Activated naive CD8-positive, alpha-beta T cell treated with anti-CD3 and anti-CD28 coated beads, Interleukin-2, amount 10 ng/mL, durations not matched to agents 7 days and 5 days (primary cell): ENCODE results near the gene NR2F1. TPM values are rescaled to one million over a fixed set of nuclear protein-coding genes. Genes with fewer than 3 reads are reported as not detected.

Source experiments
- ATAC-seq: fragments of 150-1000 bp; cut with Tn5 transposase; one replicate; pipeline ENCODE4 v1.10.0; 2021; ENCODE audit warnings: low read depth, moderate library complexity
- POLR2A ChIA-PET: fragments of 350-600 bp; sonication (Branson Sonifier 250); formaldehyde crosslinking; loops from one replicate; lab custom pipeline; 2021; ENCODE audit warnings: antibody characterized with exemption; lab: Charles Lee
- DNase-seq: peaks from one replicate; pipeline ENCODE4 v3.0.0; 2021
- H3K27ac Mint-ChIP-seq: one replicate; pipeline ENCODE4 v1.8.0; 2022; ENCODE audit warnings: mild to moderate bottlenecking, mixed read lengths
- H3K27me3 Mint-ChIP-seq: one replicate; pipeline ENCODE4 v1.8.0; 2022; ENCODE audit warnings: mild to moderate bottlenecking, moderate library complexity, mixed read lengths
- H3K36me3 Mint-ChIP-seq: one replicate; pipeline ENCODE4 v1.8.0; 2021; ENCODE audit warnings: mild to moderate bottlenecking, mixed read lengths
- H3K4me1 Mint-ChIP-seq: one replicate; pipeline ENCODE4 v1.8.0; 2021; ENCODE audit warnings: mixed read lengths
- H3K4me3 Mint-ChIP-seq: one replicate; pipeline ENCODE4 v1.8.0; 2022; ENCODE audit warnings: mild to moderate bottlenecking, moderate library complexity, mixed read lengths
- H3K9me3 Mint-ChIP-seq: one replicate; pipeline ENCODE4 v1.8.0; 2021; ENCODE audit warnings: mixed read lengths
- total RNA-seq, 2 experiments: library from RNA; stranded (reverse); gene quantifications; one replicate each; pipeline ENCODE4 v1.2.3, GENCODE V29; 2021

Gene NR2F1
- total RNA-seq, 2 experiments from 2014 or later, result not detected

DNA sequence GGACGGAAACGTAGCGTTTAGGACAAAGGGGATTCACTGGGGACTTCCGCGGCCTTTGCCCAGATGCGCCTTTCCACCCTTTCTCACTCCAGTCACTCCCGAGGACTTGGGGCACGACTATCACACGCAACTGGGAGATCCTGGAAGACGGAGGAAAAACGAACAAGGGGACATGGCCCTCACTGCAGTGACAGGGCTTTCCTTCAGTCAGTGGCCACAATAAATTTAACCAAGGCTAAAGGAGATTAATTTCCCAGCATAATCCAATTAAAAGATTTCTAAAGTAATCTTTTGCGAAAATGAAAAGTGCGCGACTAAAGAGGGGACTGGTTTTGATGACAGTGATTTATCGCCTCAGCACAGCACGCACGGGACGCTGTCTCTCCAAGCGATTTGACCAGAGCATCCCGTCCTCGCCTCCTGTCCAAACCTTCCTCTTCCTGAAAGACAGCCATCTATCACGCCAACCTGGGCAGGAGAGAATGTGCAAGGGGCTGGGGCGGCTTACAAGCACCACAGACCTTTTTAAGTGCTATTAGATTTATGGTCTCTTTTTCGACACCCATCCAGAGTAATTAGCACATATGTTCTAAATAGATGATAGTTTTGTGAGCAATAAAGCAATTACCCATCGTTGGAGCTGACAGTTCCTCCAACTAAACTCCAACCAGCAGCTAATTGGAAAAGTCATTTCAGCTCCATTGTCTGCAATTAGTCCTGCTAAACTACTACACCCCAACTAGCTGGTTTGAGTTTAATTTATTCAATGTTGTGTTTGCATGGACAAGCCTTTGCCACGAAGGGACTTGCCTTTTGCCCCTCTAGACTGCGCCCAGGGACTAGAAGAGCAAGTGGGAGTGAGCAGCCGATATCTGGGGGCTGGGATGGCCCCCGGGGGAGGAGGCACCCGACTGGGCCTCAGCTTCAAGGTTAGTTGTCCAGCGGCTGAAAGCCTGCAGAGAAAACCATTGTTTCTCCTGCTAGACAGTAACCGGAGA, 9.4 kb upstream of the NR2F1 start:
- peaks cover 11% of the 10 kb centered on the region for H3K4me1 Mint-ChIP-seq
- no peaks in the 10 kb centered on the region for H3K9me3 Mint-ChIP-seq
- peak overlapping the region; percentile 9 for H3K4me3 Mint-ChIP-seq
- peaks cover 1% of the 10 kb centered on the region for H3K36me3 Mint-ChIP-seq
- H3K27me3 Mint-ChIP-seq, result peaks cover 92% of the 10 kb centered on the region
- DNase-seq, result no peak
- peak overlapping the region; percentile 31 for H3K27ac Mint-ChIP-seq
- POLR2A ChIA-PET, result interaction anchor here (1.4 kb wide), 1 partner anchor 13 kb away, joined by 3 read pairs; no protein-coding TSS in a partner anchor
- ATAC-seq, result no peak

GRCh38 chr5:93574491-93575305, 8.3 kb upstream of the NR2F1 start:
- H3K27ac Mint-ChIP-seq, result no peak overlapping the region
- no peak for ATAC-seq
- DNase-seq, result no peak
- POLR2A ChIA-PET, result no interaction called here
- H3K9me3 Mint-ChIP-seq, result no peaks in the 10 kb centered on the region
- peaks cover 88% of the 10 kb centered on the region for H3K27me3 Mint-ChIP-seq
- H3K4me3 Mint-ChIP-seq, result no peak overlapping the region
- H3K4me1 Mint-ChIP-seq, result peaks cover 11% of the 10 kb centered on the region
- peaks cover 1% of the 10 kb centered on the region for H3K36me3 Mint-ChIP-seq

DNA sequence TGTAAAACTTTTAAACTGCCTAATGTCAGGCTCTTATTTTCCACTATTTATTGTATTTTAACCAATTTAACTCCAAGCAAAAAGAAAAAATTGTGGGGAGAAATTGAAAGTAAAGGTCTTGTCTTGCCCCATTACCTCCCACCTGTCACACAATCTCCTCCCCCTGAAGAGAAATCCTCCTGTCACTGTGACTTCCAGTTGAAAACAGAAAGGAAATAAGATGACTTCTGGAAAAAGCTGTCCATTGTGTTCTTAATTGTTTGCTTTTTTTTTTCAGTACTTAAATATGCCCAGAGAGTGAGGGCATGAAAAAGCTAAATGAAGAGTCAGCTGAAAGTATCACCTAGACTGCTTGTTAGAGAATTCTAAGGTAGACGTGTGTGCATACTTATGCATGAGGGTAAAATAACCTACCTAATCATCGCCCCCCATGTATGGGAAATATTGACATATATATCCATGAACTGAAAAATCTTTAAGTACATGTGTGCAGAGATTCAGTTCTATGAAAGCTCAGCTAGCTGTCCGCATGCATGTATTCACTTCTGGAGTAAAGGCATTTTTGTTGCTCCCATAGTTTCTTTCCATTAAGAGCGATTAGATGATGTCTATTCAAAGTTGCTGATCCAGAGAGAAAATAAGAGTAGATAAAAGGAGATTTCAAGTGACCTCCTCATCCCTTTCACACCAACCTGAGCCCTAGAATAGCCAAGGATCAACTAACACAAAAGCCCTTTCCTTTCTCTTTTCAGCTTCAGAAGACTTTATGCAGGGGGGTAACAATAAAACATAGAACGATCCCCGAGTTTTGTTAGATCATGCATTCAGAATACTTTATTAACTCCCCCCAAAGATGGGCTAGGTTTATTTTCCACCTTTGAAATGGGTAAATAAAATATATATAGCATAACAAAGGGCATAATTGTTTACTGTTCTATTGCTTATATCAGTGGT, 7.3 kb upstream of the NR2F1 start:
- Mint-ChIP-seq H3K9me3 (no peaks in the 10 kb centered on the region), H3K27me3 (peaks cover 91% of the 10 kb centered on the region), H3K27ac (no peak overlapping the region), H3K4me1 (peaks cover 17% of the 10 kb centered on the region), H3K36me3 (peaks cover 1% of the 10 kb centered on the region), H3K4me3 (no peak overlapping the region)
- POLR2A ChIA-PET, result no interaction called here
- no peak for ATAC-seq
- DNase-seq, result no peak

DNA sequence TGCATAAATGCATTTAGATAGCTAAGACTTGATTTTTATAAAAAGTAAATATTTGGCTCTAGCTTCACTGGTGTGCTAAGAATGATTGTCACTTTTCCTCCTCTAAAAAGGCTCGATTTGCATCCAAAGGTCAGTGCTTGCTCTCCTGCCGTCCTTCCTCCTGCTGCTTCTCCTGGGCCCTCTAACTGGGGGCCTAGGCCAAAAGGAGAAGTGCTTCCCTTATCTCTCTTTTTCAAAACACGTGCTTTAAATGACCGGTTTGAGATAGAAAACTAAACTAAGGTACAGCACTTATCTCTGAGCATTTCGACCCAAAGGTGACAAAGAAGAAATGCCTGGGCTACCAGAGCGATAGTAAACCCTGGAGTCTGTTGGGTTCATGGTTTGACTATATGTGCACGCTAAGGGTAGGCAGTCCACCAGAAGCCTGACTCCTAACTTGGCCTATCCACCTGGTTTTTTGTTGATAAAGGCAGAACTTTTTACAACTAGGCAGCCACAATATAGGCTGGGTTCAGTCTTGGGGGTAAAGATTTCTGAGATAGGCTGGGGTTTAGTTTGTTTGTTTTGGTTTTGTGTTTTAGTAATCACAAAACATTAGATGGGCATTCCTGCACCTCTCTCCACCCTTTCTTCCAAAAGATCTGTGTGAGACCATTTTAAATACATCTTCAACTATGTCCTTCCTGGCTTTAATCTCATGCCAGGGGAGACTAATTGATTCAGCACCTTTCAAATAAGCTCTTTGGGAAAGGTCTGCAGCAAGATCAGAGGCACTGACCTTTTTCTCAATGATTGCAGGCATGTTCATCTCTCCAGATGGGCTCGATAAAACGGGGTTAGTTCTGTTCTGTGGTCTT, 5.8 kb upstream of the NR2F1 start:
- POLR2A ChIA-PET, result no interaction called here
- DNase-seq (no peak), ATAC-seq (no peak)
- Mint-ChIP-seq H3K4me1 (peaks cover 12% of the 10 kb centered on the region), H3K27ac (no peak overlapping the region), H3K4me3 (no peak overlapping the region), H3K36me3 (peaks cover 1% of the 10 kb centered on the region), H3K27me3 (peaks cover 78% of the 10 kb centered on the region), H3K9me3 (no peaks in the 10 kb centered on the region)

GRCh38 chr5:93577854-93578812, 4.9 kb upstream of the NR2F1 start:
- H3K27me3 Mint-ChIP-seq, result peaks cover 69% of the 10 kb centered on the region
- peaks cover 1% of the 10 kb centered on the region for H3K36me3 Mint-ChIP-seq
- peaks cover 12% of the 10 kb centered on the region for H3K4me1 Mint-ChIP-seq
- H3K27ac Mint-ChIP-seq, result no peak overlapping the region
- no peak overlapping the region for H3K4me3 Mint-ChIP-seq
- POLR2A ChIA-PET, result no interaction called here
- no peaks in the 10 kb centered on the region for H3K9me3 Mint-ChIP-seq
- ATAC-seq (no peak), DNase-seq (no peak)

- no peaks in the 10 kb centered on the region for H3K36me3 Mint-ChIP-seq
- H3K4me1 Mint-ChIP-seq, result peaks cover 10% of the 10 kb centered on the region
- H3K27ac Mint-ChIP-seq, result no peak overlapping the region
- H3K9me3 Mint-ChIP-seq, result no peaks in the 10 kb centered on the region
- DNase-seq, result no peak
- H3K27me3 Mint-ChIP-seq, result peaks cover 60% of the 10 kb centered on the region
- POLR2A ChIA-PET, result no interaction called here
- no peak overlapping the region for H3K4me3 Mint-ChIP-seq
- ATAC-seq, result no peak
These were observed 4.0 kb upstream of the NR2F1 start for GRCh38 chr5:93578813-93579691.

GRCh38 chr5:93579692-93580062, 3.3 kb upstream of the NR2F1 start:
- Mint-ChIP-seq H3K4me1 (peaks cover 10% of the 10 kb centered on the region), H3K27me3 (peaks cover 54% of the 10 kb centered on the region), H3K4me3 (peak overlapping the region; percentile 48), H3K36me3 (no peaks in the 10 kb centered on the region), H3K27ac (no peak overlapping the region), H3K9me3 (no peaks in the 10 kb centered on the region)
- DNase-seq (no peak), ATAC-seq (no peak)
- POLR2A ChIA-PET, result no interaction called here

DNA sequence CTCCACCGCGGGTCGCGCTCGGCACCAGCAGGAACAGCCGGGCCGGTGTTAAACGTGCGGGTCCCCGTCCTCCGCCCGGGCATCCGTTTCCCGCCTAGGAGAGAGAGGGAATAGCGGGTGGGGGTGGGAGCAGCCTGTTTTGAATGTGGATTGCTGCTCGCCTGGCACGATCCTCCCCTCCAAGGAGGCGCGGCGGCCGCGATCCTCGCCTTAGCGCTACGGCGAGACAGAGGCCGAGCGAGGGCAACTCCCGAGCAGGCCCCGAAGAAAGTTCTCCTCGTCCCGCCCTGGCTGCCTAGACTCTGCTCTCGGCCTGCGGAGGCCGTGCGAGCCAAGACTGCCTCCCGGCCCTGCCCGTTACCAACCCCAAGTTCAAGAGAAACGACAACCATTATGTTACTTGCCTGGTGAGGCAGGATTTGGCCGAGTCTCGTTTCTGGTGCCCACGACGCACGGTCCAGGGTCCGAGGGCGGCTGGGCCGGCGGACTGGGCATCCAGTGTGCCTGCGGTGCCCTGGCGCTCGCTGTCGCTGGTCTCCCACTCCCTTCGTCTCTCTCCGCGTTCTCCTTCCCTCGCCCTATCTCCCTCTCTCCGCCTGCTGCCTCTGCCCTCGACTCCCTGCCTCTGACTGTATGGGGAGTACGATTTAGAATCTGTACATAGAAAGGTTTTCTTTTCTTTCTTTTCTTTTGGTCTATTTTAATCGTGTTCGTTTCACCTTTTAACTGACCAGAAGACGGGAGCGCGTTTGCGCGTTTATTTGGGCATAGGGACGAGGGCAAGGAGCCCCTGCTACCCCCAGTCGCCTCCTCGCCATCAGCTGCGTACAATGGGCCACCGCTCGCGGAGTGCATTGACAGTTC, 2.7 kb upstream of the NR2F1 start:
- POLR2A ChIA-PET, result no interaction called here
- DNase-seq (peak; percentile 48), ATAC-seq (no peak)
- Mint-ChIP-seq H3K4me3 (peak overlapping the region; percentile 73), H3K4me1 (peaks cover 10% of the 10 kb centered on the region), H3K36me3 (no peaks in the 10 kb centered on the region), H3K27ac (no peak overlapping the region), H3K9me3 (no peaks in the 10 kb centered on the region), H3K27me3 (peaks cover 48% of the 10 kb centered on the region)

- ATAC-seq, result peak; percentile 43
- POLR2A ChIA-PET, result no interaction called here
These were observed 2.0 kb upstream of the NR2F1 start, which contains the start of gene NR2F1-AS1 for GRCh38 chr5:93580927-93581445. TSS of gene NR2F1-AS1 (minus strand) at chr5:93581219.

DNA sequence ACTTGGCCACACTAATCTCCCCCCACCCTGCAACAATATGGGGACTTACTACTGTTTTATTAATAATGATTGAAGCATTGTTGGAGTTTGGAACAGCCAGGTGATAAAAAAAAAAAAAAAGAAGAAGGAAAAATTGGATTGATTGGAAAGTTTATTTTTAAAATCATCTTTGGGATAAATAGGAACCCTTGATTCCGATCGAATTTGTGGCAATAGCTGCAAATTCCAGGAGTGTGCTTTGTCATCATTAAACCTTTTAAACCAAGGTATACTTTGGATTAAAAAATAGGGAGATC, 907 bp upstream of the NR2F1 start:
- peaks cover 47% of the 10 kb centered on the region for H3K27me3 Mint-ChIP-seq
- no peaks in the 10 kb centered on the region for H3K9me3 Mint-ChIP-seq
- H3K27ac Mint-ChIP-seq, result no peak overlapping the region
- DNase-seq (no peak), ATAC-seq (no peak)
- H3K4me3 Mint-ChIP-seq, result no peak overlapping the region
- peaks cover 15% of the 10 kb centered on the region for H3K4me1 Mint-ChIP-seq
- H3K36me3 Mint-ChIP-seq, result peaks cover 1% of the 10 kb centered on the region
- POLR2A ChIA-PET, result no interaction called here

More at GRCh38 chr5:93580927-93581445, 2.0 kb upstream of the NR2F1 start, which contains the start of gene NR2F1-AS1:
- no peaks in the 10 kb centered on the region for H3K9me3 Mint-ChIP-seq
- DNase-seq, result no peak
- peak within 1 kb of the TSS; percentile 73 for H3K4me3 Mint-ChIP-seq
- peaks cover 13% of the 10 kb centered on the region for H3K4me1 Mint-ChIP-seq
- peaks cover 1% of the 10 kb centered on the region for H3K36me3 Mint-ChIP-seq
- peaks cover 45% of the 10 kb centered on the region for H3K27me3 Mint-ChIP-seq
- H3K27ac Mint-ChIP-seq, result no peak within 1 kb of the TSS
